H1 (cell line): ENCODE data around the gene AP1S1. TPM values are rescaled to one million over a fixed set of nuclear protein-coding genes. Genes with fewer than 3 reads are reported as not detected.

ENCODE experiments used
- CTCF ChIA-PET: fragments of 300-600 bp; sonication (Branson Sonifier 250); formaldehyde crosslinking; loops from one replicate; lab custom pipeline; 2021; ENCODE audit not compliant: partially characterized antibody; lab: Charles Lee
- POLR2A ChIA-PET: fragments of 300-600 bp; sonication (Branson Sonifier 250); formaldehyde crosslinking; loops from one replicate; lab custom pipeline; 2021; ENCODE audit warnings: inconsistent platforms; ENCODE audit not compliant: partially characterized antibody; lab: Charles Lee
- DNase-seq, 2 experiments: peaks; one replicate each; pipeline versions ENCODE4 v3.0.0 to v3.0.0-alpha.2; 2010 to 2022; ENCODE audit warnings: low spot score in 2 of 2, low read depth in 1 of 2, mixed read lengths in 1 of 2
- FAIRE-seq: peaks from 2 replicates; lab custom pipeline; 2011; peaks lifted over from hg19 to GRCh38; lab: Jason Lieb, UNC
- H2AFZ ChIP-seq: 2 replicates; pipeline ENCODE4 v1.8.1; 2012; ENCODE audit warnings: low read length, inconsistent platforms
- H2AK5ac ChIP-seq: 2 replicates; pipeline ENCODE4 v1.6.1; 2013; ENCODE audit warnings: low read depth, low read length
- H2BK120ac ChIP-seq: replicated peaks from 2 replicates; pipeline ENCODE3; 2013; ENCODE audit warnings: low read depth, low read length, inconsistent platforms
- H2BK12ac ChIP-seq: 2 replicates; pipeline ENCODE4 v1.6.1; 2013; ENCODE audit warnings: low read depth, low read length
- H2BK15ac ChIP-seq: 2 replicates; pipeline ENCODE4 v1.6.1; 2013; ENCODE audit warnings: low read length
- H2BK20ac ChIP-seq: 2 replicates; pipeline ENCODE4 v1.6.1; 2013; ENCODE audit warnings: low read length
- H2BK5ac ChIP-seq: 2 replicates; pipeline ENCODE4 v1.6.1; 2013; ENCODE audit warnings: low read depth, low read length
- H3K14ac ChIP-seq: 2 replicates; pipeline ENCODE4 v1.6.1; 2013; ENCODE audit warnings: inconsistent platforms; ENCODE audit not compliant: insufficient read length
- H3K18ac ChIP-seq: 2 replicates; pipeline ENCODE4 v1.6.1; 2013; ENCODE audit warnings: low read length; ENCODE audit errors: extremely low read depth
- H3K23ac ChIP-seq: 2 replicates; pipeline ENCODE4 v1.6.1; 2013; ENCODE audit warnings: inconsistent platforms; ENCODE audit not compliant: insufficient read length
- H3K23me2 ChIP-seq: 2 replicates; pipeline ENCODE4 v1.6.1; 2013; ENCODE audit warnings: low read depth, low read length
- H3K27ac ChIP-seq: 2 replicates; pipeline ENCODE4 v1.6.1; 2011; ENCODE audit warnings: low read depth, low read length, inconsistent platforms
- H3K27me3 ChIP-seq, 4 experiments: replicated peaks in 1 of 4; 1 replicate in 1 of 4; 2 replicates in 3 of 4; pipeline versions ENCODE4 v1.6.1 to v1.8.1; 2011 to 2013; ENCODE audit warnings: low read length in 3 of 4, mild to moderate bottlenecking in 3 of 4, inconsistent platforms in 2 of 4, mixed read lengths in 2 of 4, moderate library complexity in 1 of 4; ENCODE audit not compliant: control insufficient read depth in 3 of 4, insufficient read depth in 3 of 4; ENCODE audit errors: extremely low read depth in 1 of 4
- H3K36me3 ChIP-seq, 4 experiments: 2 replicates each; pipeline versions ENCODE4 v1.6.1 to v1.8.1; 2011 to 2013; ENCODE audit warnings: mild to moderate bottlenecking in 4 of 4, low read length in 3 of 4, moderate library complexity in 2 of 4, control low read depth in 1 of 4, inconsistent platforms in 1 of 4; ENCODE audit not compliant: insufficient read depth in 4 of 4, control insufficient read depth in 2 of 4
- H3K4ac ChIP-seq: replicated peaks from 2 replicates; pipeline ENCODE3; 2013; ENCODE audit warnings: low read length, low read depth, mixed read lengths, inconsistent platforms; ENCODE audit not compliant: insufficient read length
- H3K4me1 ChIP-seq, 4 experiments: replicated peaks in 1 of 4; 1 replicate in 1 of 4; 2 replicates in 3 of 4; pipeline versions ENCODE4 v1.6.1 to v1.8.1; 2011 to 2013; ENCODE audit warnings: low read length in 3 of 4, inconsistent platforms in 2 of 4, mixed read lengths in 1 of 4; ENCODE audit not compliant: insufficient read depth in 4 of 4, control insufficient read depth in 3 of 4
- H3K4me2 ChIP-seq, 2 experiments: 2 replicates each; pipeline versions ENCODE4 v1.6.1 to v1.8.1; 2011 to 2013; ENCODE audit warnings: low read depth in 2 of 2, low read length in 2 of 2, control low read depth in 1 of 2, inconsistent platforms in 1 of 2, mild to moderate bottlenecking in 1 of 2; ENCODE audit not compliant: insufficient read depth in 1 of 2
- H3K4me3 ChIP-seq, 4 experiments: fragments of 200-600, 300-600 bp in 1 of 4; sonication (generic), shearing (Covaris generic), sonication (Bioruptor Twin) in 1 of 4; 2 replicates each; pipeline versions ENCODE4 v1.5.1 to v1.8.1; 2011 to 2016; ENCODE audit warnings: low read length in 4 of 4, low read depth in 3 of 4, control low read depth in 2 of 4, inconsistent platforms in 2 of 4, mild to moderate bottlenecking in 2 of 4, mixed read lengths in 1 of 4, moderate library complexity in 1 of 4; ENCODE audit not compliant: insufficient read depth in 2 of 4; ENCODE audit errors: extremely low read depth in 1 of 4
- H3K56ac ChIP-seq: replicated peaks from 2 replicates; pipeline ENCODE3; 2013; ENCODE audit warnings: low read depth, mild to moderate bottlenecking, mixed read lengths, low read length, inconsistent platforms; ENCODE audit not compliant: insufficient read length
- H3K79me1 ChIP-seq: 2 replicates; pipeline ENCODE4 v1.6.1; 2013; ENCODE audit warnings: low read depth, low read length, control low read depth
- H3K79me2 ChIP-seq, 2 experiments: 2 replicates each; pipeline versions ENCODE4 v1.6.1 to v1.8.1; 2012 to 2013; ENCODE audit warnings: low read length in 2 of 2, mild to moderate bottlenecking in 2 of 2, inconsistent platforms in 1 of 2; ENCODE audit not compliant: insufficient read depth in 2 of 2, control insufficient read depth in 1 of 2
- H3K9ac ChIP-seq, 4 experiments: replicated peaks in 1 of 4; 1 replicate in 1 of 4; 2 replicates in 3 of 4; pipeline versions ENCODE4 v1.6.1 to v1.8.1; 2011 to 2013; ENCODE audit warnings: low read depth in 3 of 4, low read length in 3 of 4, control low read depth in 2 of 4, mild to moderate bottlenecking in 2 of 4, moderate library complexity in 2 of 4, inconsistent platforms in 1 of 4; ENCODE audit errors: extremely low read depth in 1 of 4
- H3K9me3 ChIP-seq, 2 experiments: 2 replicates each; pipeline versions ENCODE4 v1.6.1 to v1.8.1; 2012 to 2013; ENCODE audit warnings: mild to moderate bottlenecking in 2 of 2, moderate library complexity in 2 of 2, control low read depth in 1 of 2, inconsistent platforms in 1 of 2, low read depth in 1 of 2, low read length in 1 of 2, mixed read lengths in 1 of 2; ENCODE audit not compliant: insufficient read depth in 2 of 2
- H4K20me1 ChIP-seq, 2 experiments: replicated peaks in 1 of 2; 2 replicates each; pipeline versions ENCODE3 to v1.8.1; 2011 to 2013; ENCODE audit warnings: inconsistent platforms in 2 of 2, low read length in 2 of 2, mild to moderate bottlenecking in 1 of 2; ENCODE audit not compliant: insufficient read depth in 2 of 2, control insufficient read depth in 1 of 2
- H4K5ac ChIP-seq: 2 replicates; pipeline ENCODE4 v1.6.1; 2013; ENCODE audit warnings: low read length, low read depth, mixed read lengths, inconsistent platforms; ENCODE audit not compliant: insufficient read length
- H4K8ac ChIP-seq: 2 replicates; pipeline ENCODE4 v1.8.0; 2013; ENCODE audit warnings: mild to moderate bottlenecking, moderate library complexity, low read length, inconsistent platforms; ENCODE audit not compliant: insufficient read depth; ENCODE audit errors: extremely low read depth
- H4K91ac ChIP-seq: replicated peaks from 2 replicates; pipeline ENCODE3; 2013; ENCODE audit warnings: low read length, mixed read lengths, inconsistent platforms; ENCODE audit not compliant: insufficient read length
- CBX8 ChIP-seq: fragments of 300-800, 300-1000 bp; sonication (generic); IDR thresholded peaks from 2 replicates; pipeline ENCODE4 v1.7.1; 2016; ENCODE audit warnings: low read depth, low read length, borderline replicate concordance
- SAP30 ChIP-seq: fragments of 300-600 bp; sonication (generic); IDR thresholded peaks from 2 replicates; pipeline ENCODE4 v1.7.1; 2012; ENCODE audit warnings: low read length, moderate library complexity, mild to moderate bottlenecking, inconsistent platforms; ENCODE audit not compliant: insufficient read depth, insufficient replicate concordance
- SIN3A ChIP-seq, 2 experiments: IDR thresholded peaks in 1 of 2; conservative IDR thresholded peaks in 1 of 2; 2 replicates each; pipeline ENCODE4 v1.6.1; 2011 to 2012; ENCODE audit warnings: low read length in 2 of 2, improper control_type of control experiment in 1 of 2, low read depth in 1 of 2, mild to moderate bottlenecking in 1 of 2
- TEAD4 ChIP-seq: IDR thresholded peaks from 2 replicates; pipeline ENCODE4 v1.6.1; 2012; ENCODE audit warnings: low read depth, low read length, inconsistent platforms, mixed read lengths
- YY1 ChIP-seq: IDR thresholded peaks from 2 replicates; pipeline ENCODE4 v1.6.1; 2011; ENCODE audit warnings: low read depth, mild to moderate bottlenecking, low read length
- WGBS, 2 experiments: shearing (Covaris generic) in 1 of 2; methylation state at CpG; one replicate each; pipeline versions ENCODE4 v1.1.6 to v1.1.7; 2013 to 2015; ENCODE audit warnings: low lambda C conversion rate in 2 of 2, mixed read lengths in 2 of 2, inconsistent platforms in 1 of 2, low coverage in 1 of 2, missing lambda C conversion rate in 1 of 2; ENCODE audit not compliant: insufficient replicate concordance in 2 of 2, insufficient coverage in 1 of 2, insufficient read length in 1 of 2; ENCODE audit errors: extremely low coverage in 1 of 2, missing lambda C conversion rate in 1 of 2; 5-methylcytosine and 5-hydroxymethylcytosine counted together
- polyA plus RNA-seq, 7 experiments: library from polyadenylated mRNA; depleted of rRNA in 3 of 7; stranded (reverse) in 5 of 7; unstranded in 2 of 7; fragments of >200 nt in 5 of 7; fragments of 200-250 nt in 2 of 7; gene quantifications; 1 replicate in 5 of 7; 2 replicates in 1 of 7; 4 replicates in 1 of 7; pipeline versions ENCODE4 v1.2.1 to v1.2.3, GENCODE V29; 2011 to 2013; ENCODE audit warnings: missing spikeins in 2 of 7, mixed read lengths in 2 of 7
- total RNA-seq: library from RNA; stranded (reverse); fragmentation: NEBNext Ultra II Directional; extraction: Animal tissue kit (Norgen Biotek cat#: 25700); gene quantifications from 2 replicates; pipeline ENCODE4 v1.2.1, GENCODE V29; 2021
- TF ChIP-seq, protein P1 (sequence below), 3 experiments: IDR thresholded peaks; 1 replicate in 2 of 3; 2 replicates in 1 of 3; pipeline versions ENCODE4 v1.5.1 to v1.6.1; 2011; ENCODE audit warnings: low read length in 3 of 3, mild to moderate bottlenecking in 3 of 3, inconsistent platforms in 2 of 3, low read depth in 1 of 3, moderate library complexity in 1 of 3; ENCODE audit not compliant: insufficient read depth in 1 of 3; ENCODE audit errors: control extremely low read depth in 1 of 3

Gene AP1S1
- total and polyA plus RNA-seq, 2 of the 8 experiments (the other 6 are each of a cell fraction or from before 2014, with no cell fraction given), result 56.1 to 59.3 TPM

DNA sequence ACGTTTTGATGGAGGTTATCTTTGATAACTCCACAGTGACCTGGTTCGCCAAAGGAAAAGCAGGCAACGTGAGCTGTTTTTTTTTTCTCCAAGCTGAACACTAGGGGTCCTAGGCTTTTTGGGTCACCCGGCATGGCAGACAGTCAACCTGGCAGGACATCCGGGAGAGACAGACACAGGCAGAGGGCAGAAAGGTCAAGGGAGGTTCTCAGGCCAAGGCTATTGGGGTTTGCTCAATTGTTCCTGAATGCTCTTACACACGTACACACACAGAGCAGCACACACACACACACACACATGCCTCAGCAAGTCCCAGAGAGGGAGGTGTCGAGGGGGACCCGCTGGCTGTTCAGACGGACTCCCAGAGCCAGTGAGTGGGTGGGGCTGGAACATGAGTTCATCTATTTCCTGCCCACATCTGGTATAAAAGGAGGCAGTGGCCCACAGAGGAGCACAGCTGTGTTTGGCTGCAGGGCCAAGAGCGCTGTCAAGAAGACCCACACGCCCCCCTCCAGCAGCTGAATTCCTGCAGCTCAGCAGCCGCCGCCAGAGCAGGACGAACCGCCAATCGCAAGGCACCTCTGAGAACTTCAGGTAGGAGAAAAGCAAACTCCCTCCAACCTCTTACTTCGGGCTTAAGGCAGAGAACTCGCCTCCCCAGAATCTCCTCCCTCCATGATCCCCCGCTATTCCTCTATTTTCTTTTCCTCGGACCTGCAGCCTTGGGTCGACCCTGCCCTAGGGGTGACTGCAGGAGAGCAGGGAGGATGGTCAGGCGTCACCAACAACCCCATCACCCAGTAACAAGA lies 27.4 kb upstream of the AP1S1 start, which contains the start of gene SERPINE1:
TSS of gene SERPINE1 (plus strand) at position 454 of the 809 bp plus-strand sequence. CDS start 1,290 bp downstream, outside the sequence.
- H3K14ac ChIP-seq, result no peak within 1 kb of the TSS
- peak within 1 kb of the TSS in 3 of 4 experiments; percentile 9 to 34 (median 29); a peak in 3 of 8 replicates for H3K4me3 ChIP-seq
- no peaks in the 10 kb centered on the region for H3K79me2 ChIP-seq
- CTCF ChIA-PET, result interaction anchor here (0.6 to 8.3 kb wide), 17 partner anchors 10 to 151 kb away, joined by 3 to 80 read pairs (median 5); no protein-coding TSS in a partner anchor
- no peak within 1 kb of the TSS for H3K56ac ChIP-seq
- FAIRE-seq (no peak), DNase-seq (peak in 1 of 2 experiments; percentile 73)
- no peaks in the 10 kb centered on the region; a peak in 1 of 7 replicates for H3K27me3 ChIP-seq
- peak within 1 kb of the TSS; percentile 25 for H4K5ac ChIP-seq
- H4K91ac ChIP-seq, result peak within 1 kb of the TSS; percentile 67
- H4K20me1 ChIP-seq, result no peaks in the 10 kb centered on the region
- no peak within 1 kb of the TSS for H3K9ac ChIP-seq
- 32% methylated on average over 20 of the region's 22 CpGs; no CpG with 5 or more reads in 1 of the 2 experiments for WGBS, 2 experiments
- peak within 1 kb of the TSS; percentile 90 for H2BK15ac ChIP-seq
- H2BK5ac ChIP-seq, result peak within 1 kb of the TSS; percentile 92; the same call in 1 of the 2 replicates
- no peak within 1 kb of the TSS for H3K27ac ChIP-seq
- H4K8ac ChIP-seq, result 0 out of 2 replicates have a peak within 1 kb of the TSS, but pooled peaks have one; percentile 19
- H2BK20ac ChIP-seq, result peak within 1 kb of the TSS; percentile 88
- H2AFZ ChIP-seq, result peak within 1 kb of the TSS; percentile 59; the same call in 1 of the 2 replicates
- peak within 1 kb of the TSS; percentile 97 for H2BK12ac ChIP-seq
- H3K4me2 ChIP-seq, result peak within 1 kb of the TSS; percentile 57 to 70
- peak within 1 kb of the TSS; percentile 79 for H3K18ac ChIP-seq
- H3K36me3 ChIP-seq, result no peaks in the 10 kb centered on the region
- no peaks in the 10 kb centered on the region; the same call in 1 of the 2 replicates for H3K23me2 ChIP-seq
- peaks cover 11 to 19% (median 12%) of the 10 kb centered on the region in 4 experiments for H3K4me1 ChIP-seq
- no peaks in the 10 kb centered on the region for H3K79me1 ChIP-seq
- H2BK120ac ChIP-seq, result peak within 1 kb of the TSS; percentile 18
- peak within 1 kb of the TSS; percentile 36 for H3K4ac ChIP-seq
- H3K23ac ChIP-seq, result no peak within 1 kb of the TSS
- peaks cover 0 to 4% of the 10 kb centered on the region in 2 experiments; a peak in 1 of 4 replicates for H3K9me3 ChIP-seq
- POLR2A ChIA-PET, result interaction anchor here (0.6 to 3.2 kb wide), 10 partner anchors 10 to 237 kb away, joined by 3 to 15 read pairs (median 3); no protein-coding TSS in a partner anchor
- no peak within 1 kb of the TSS for H2AK5ac ChIP-seq
- peak; percentile 75 for TF ChIP-seq SAP30
- TF ChIP-seq, protein P1, sequence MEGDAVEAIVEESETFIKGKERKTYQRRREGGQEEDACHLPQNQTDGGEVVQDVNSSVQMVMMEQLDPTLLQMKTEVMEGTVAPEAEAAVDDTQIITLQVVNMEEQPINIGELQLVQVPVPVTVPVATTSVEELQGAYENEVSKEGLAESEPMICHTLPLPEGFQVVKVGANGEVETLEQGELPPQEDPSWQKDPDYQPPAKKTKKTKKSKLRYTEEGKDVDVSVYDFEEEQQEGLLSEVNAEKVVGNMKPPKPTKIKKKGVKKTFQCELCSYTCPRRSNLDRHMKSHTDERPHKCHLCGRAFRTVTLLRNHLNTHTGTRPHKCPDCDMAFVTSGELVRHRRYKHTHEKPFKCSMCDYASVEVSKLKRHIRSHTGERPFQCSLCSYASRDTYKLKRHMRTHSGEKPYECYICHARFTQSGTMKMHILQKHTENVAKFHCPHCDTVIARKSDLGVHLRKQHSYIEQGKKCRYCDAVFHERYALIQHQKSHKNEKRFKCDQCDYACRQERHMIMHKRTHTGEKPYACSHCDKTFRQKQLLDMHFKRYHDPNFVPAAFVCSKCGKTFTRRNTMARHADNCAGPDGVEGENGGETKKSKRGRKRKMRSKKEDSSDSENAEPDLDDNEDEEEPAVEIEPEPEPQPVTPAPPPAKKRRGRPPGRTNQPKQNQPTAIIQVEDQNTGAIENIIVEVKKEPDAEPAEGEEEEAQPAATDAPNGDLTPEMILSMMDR (IDR thresholded peaks at IDR 0.05; ENCODE audit: control extremely low read depth in 1 of 3, insufficient read depth in 1 of 3, low read depth in 1 of 3, low read length in 3 of 3), result peak; percentile 6 to 39 (median 16); a peak in 3 of 4 replicates
- TF ChIP-seq TEAD4, result 0 out of 2 replicates have a peak, but pooled peaks have one; percentile 31
- TF ChIP-seq CBX8, result no peak
- 0 out of 2 replicates have a peak, but pooled peaks have one; percentile 8 for TF ChIP-seq YY1
- peak in 1 of 2 experiments; percentile 74; a peak in 1 of 4 replicates for TF ChIP-seq SIN3A (conservative IDR thresholded peaks at IDR 0.05 in 1 of 2, IDR thresholded peaks at IDR 0.05 in 1 of 2; ENCODE audit: low read depth in 1 of 2, low read length in 2 of 2)
